Measurements from ENCODE around the gene DUSP23.

DNA sequence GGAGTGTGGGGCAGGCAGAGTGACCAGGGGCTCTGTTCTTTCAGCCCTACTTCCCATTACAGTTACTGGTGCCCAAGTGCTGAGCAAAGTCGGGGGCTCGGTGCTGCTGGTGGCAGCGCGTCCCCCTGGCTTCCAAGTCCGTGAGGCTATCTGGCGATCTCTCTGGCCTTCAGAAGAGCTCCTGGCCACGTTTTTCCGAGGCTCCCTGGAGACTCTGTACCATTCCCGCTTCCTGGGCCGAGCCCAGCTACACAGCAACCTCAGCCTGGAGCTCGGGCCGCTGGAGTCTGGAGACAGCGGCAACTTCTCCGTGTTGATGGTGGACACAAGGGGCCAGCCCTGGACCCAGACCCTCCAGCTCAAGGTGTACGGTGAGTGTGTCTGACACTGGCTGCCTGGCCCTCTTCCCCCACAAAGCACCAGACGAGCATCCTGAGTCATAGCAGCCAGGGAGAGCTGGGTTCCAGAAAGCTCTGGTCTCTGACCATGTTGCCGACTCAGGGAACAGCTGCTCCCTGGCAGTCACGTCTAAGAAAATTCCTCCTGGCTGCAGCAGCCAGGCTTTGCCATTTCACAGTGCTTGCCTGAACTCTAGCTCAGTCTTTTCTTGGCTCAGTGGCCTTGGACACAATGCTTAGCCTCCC, 49.2 kb downstream of the DUSP23 start:
- no peak for TF ChIP-seq ZFX (IDR thresholded peaks at IDR 0.05; ENCODE audit: borderline replicate concordance)
- TF ChIP-seq, protein P1, sequence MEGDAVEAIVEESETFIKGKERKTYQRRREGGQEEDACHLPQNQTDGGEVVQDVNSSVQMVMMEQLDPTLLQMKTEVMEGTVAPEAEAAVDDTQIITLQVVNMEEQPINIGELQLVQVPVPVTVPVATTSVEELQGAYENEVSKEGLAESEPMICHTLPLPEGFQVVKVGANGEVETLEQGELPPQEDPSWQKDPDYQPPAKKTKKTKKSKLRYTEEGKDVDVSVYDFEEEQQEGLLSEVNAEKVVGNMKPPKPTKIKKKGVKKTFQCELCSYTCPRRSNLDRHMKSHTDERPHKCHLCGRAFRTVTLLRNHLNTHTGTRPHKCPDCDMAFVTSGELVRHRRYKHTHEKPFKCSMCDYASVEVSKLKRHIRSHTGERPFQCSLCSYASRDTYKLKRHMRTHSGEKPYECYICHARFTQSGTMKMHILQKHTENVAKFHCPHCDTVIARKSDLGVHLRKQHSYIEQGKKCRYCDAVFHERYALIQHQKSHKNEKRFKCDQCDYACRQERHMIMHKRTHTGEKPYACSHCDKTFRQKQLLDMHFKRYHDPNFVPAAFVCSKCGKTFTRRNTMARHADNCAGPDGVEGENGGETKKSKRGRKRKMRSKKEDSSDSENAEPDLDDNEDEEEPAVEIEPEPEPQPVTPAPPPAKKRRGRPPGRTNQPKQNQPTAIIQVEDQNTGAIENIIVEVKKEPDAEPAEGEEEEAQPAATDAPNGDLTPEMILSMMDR (IDR thresholded peaks at IDR 0.05), result no peak

Data from 22Rv1 (cell line).